HEK293 (cell line): Measurements from ENCODE around the gene SORCS3.

Source experiments
- YY1 ChIP-seq: fragments of 450-650 bp; formaldehyde crosslinking; IDR thresholded peaks from 2 replicates; pipeline ENCODE4 v1.5.1; 2018; ENCODE audit warnings: missing biosample characterization, missing genetic modification characterization
- TF ChIP-seq, protein P1 (sequence below): fragments of 450-650 bp; formaldehyde crosslinking; IDR thresholded peaks from 2 replicates; pipeline ENCODE4 v1.5.1; 2016; ENCODE audit warnings: missing biosample characterization, missing genetic modification characterization
- TF ChIP-seq, protein P2 (sequence below): fragments of 450-650 bp; formaldehyde crosslinking; IDR thresholded peaks from 2 replicates; pipeline ENCODE4 v1.5.1; 2017; ENCODE audit warnings: missing biosample characterization, missing genetic modification characterization

DNA sequence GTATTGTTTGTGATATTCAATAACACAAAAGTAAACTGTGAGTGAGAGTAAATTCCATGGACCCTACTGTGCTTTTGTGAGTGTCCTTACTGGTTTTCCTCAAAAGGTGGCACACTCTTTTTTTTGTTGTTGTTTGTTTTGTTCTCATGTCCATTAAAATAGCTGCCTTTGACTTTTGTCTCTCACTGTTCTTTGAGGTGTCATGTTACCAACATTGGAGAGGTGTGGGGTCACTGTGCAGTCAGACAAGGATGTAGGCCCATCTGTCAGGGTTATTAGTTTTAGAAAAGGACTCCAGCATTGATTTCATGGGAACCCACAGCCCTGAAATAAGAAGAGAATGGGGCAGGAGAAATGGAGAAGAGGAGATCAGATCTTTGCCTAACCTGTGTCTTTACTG lies 383.1 kb downstream of the SORCS3 start:
- TF ChIP-seq, protein P1, sequence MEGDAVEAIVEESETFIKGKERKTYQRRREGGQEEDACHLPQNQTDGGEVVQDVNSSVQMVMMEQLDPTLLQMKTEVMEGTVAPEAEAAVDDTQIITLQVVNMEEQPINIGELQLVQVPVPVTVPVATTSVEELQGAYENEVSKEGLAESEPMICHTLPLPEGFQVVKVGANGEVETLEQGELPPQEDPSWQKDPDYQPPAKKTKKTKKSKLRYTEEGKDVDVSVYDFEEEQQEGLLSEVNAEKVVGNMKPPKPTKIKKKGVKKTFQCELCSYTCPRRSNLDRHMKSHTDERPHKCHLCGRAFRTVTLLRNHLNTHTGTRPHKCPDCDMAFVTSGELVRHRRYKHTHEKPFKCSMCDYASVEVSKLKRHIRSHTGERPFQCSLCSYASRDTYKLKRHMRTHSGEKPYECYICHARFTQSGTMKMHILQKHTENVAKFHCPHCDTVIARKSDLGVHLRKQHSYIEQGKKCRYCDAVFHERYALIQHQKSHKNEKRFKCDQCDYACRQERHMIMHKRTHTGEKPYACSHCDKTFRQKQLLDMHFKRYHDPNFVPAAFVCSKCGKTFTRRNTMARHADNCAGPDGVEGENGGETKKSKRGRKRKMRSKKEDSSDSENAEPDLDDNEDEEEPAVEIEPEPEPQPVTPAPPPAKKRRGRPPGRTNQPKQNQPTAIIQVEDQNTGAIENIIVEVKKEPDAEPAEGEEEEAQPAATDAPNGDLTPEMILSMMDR (tag by site-specific recombination) = no peak
- TF ChIP-seq, protein P2, sequence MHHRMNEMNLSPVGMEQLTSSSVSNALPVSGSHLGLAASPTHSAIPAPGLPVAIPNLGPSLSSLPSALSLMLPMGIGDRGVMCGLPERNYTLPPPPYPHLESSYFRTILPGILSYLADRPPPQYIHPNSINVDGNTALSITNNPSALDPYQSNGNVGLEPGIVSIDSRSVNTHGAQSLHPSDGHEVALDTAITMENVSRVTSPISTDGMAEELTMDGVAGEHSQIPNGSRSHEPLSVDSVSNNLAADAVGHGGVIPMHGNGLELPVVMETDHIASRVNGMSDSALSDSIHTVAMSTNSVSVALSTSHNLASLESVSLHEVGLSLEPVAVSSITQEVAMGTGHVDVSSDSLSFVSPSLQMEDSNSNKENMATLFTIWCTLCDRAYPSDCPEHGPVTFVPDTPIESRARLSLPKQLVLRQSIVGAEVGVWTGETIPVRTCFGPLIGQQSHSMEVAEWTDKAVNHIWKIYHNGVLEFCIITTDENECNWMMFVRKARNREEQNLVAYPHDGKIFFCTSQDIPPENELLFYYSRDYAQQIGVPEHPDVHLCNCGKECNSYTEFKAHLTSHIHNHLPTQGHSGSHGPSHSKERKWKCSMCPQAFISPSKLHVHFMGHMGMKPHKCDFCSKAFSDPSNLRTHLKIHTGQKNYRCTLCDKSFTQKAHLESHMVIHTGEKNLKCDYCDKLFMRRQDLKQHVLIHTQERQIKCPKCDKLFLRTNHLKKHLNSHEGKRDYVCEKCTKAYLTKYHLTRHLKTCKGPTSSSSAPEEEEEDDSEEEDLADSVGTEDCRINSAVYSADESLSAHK (tag by site-specific recombination) = no peak
- TF ChIP-seq YY1 (tag by site-specific recombination) = no peak
